ENCODE measurements around the gene ATG2A. TPM values are rescaled to one million over a fixed set of nuclear protein-coding genes. Genes with fewer than 3 reads are reported as not detected.

The ATG2A gene
- total RNA-seq, 6 donors from 2014 or later: 24.6 to 59.2 (median 33.3) TPM

DNA sequence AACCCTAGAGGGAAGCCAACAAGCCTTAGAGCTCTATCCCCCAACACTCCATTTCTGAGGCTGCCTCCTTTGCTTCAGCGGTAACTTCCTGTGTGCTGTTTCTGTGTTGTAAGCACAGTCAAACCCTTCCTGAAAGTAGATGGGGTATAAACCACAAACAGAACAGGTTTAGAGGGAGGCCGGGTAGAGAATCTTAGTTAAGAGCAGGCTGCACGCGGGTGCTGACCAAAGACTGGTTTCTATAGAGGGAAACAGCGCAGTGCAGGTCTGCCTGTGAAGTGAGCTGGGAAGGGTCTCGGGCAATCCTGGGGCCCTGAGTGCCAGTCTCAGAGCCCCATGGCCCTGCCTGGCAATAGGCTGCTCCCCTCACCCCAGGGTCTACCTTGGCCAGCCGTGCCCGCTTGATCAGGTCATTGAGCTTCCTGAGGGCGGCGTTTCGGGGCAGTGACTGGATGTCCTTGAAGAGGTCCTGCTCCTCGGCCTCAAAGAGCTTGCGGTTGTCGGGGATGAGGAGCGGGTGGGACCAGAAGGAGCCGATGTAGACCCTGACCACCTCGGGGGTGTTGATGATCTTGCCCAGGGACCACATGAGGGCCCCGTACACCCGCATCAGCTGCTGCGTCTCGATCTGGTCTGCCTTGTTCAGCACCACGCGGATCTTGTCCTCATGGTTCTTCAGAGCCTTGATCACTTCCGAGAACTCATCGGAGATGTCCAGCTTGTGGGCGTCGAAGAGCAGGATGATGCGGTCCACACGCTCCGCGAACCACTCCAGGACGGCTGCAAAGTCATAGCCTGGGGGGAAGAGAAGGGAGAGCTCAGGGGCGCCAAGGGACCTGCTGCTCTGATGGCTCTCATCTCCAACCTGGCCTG is 57.2 kb downstream of the ATG2A start:
- H3K4me3 ChIP-seq: no peak overlapping the region
- ATAC-seq (ENCODE audit: low FRiP score in 2 of 2) (no peak), DNase-seq (no peak)
- H3K36me3 ChIP-seq: peaks cover 4 to 32% (median 8%) of the 10 kb centered on the region in 4 donors
- peaks cover 91 to 98% (median 92%) of the 10 kb centered on the region in 4 donors for H3K4me1 ChIP-seq
- peak in 1 of 2 donors; percentile 47 for TF ChIP-seq POLR2AphosphoS5 (IDR thresholded peaks at IDR 0.05)
- peak in 1 of 4 donors; percentile 39 for TF ChIP-seq POLR2A (IDR thresholded peaks at IDR 0.05)
- TF ChIP-seq, protein P1, sequence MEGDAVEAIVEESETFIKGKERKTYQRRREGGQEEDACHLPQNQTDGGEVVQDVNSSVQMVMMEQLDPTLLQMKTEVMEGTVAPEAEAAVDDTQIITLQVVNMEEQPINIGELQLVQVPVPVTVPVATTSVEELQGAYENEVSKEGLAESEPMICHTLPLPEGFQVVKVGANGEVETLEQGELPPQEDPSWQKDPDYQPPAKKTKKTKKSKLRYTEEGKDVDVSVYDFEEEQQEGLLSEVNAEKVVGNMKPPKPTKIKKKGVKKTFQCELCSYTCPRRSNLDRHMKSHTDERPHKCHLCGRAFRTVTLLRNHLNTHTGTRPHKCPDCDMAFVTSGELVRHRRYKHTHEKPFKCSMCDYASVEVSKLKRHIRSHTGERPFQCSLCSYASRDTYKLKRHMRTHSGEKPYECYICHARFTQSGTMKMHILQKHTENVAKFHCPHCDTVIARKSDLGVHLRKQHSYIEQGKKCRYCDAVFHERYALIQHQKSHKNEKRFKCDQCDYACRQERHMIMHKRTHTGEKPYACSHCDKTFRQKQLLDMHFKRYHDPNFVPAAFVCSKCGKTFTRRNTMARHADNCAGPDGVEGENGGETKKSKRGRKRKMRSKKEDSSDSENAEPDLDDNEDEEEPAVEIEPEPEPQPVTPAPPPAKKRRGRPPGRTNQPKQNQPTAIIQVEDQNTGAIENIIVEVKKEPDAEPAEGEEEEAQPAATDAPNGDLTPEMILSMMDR (IDR thresholded peaks at IDR 0.05): no peak
- no peak for TF ChIP-seq EP300 (IDR thresholded peaks at IDR 0.05)
- 79 to 85% methylated on average over 26 to 33 of the region's 33 CpGs for WGBS, 2 donors
- H3K27ac ChIP-seq: peak overlapping the region; percentile 82 to 95 (median 88)
- no peaks in the 10 kb centered on the region for H3K27me3 ChIP-seq
- no peaks in the 10 kb centered on the region for H3K9me3 ChIP-seq

GRCh38 chr11:64858467-64859263 is 58.3 kb downstream of the ATG2A start:
- 40 to 72% methylated on average over 19 of the region's 19 CpGs for WGBS, 2 donors
- H3K36me3 ChIP-seq: peaks cover 4 to 43% (median 16%) of the 10 kb centered on the region in 4 donors
- H3K4me3 ChIP-seq: peak overlapping the region in 2 of 4 donors; percentile 13
- no peaks in the 10 kb centered on the region for H3K27me3 ChIP-seq
- H3K9me3 ChIP-seq: no peaks in the 10 kb centered on the region
- DNase-seq (peak in 1 of 2 donors; percentile 61), ATAC-seq (ENCODE audit: low FRiP score in 2 of 2) (no peak)
- TF ChIP-seq POLR2AphosphoS5 (IDR thresholded peaks at IDR 0.05) (peak; percentile 26 to 35), EP300 (IDR thresholded peaks at IDR 0.05) (no peak), POLR2A (IDR thresholded peaks at IDR 0.05) (no peak)
- TF ChIP-seq, protein P1 (IDR thresholded peaks at IDR 0.05): no peak
- H3K27ac ChIP-seq: peak overlapping the region; percentile 82 to 95 (median 88)
- H3K4me1 ChIP-seq: peaks cover 91 to 98% (median 92%) of the 10 kb centered on the region in 4 donors

GRCh38 chr11:64857485-64857884 is 59.5 kb downstream of the ATG2A start:
- peak overlapping the region; percentile 82 to 95 (median 88) for H3K27ac ChIP-seq
- ATAC-seq (ENCODE audit: low FRiP score in 2 of 2): no peak
- H3K9me3 ChIP-seq: no peaks in the 10 kb centered on the region
- DNase-seq: no peak
- H3K27me3 ChIP-seq: no peaks in the 10 kb centered on the region
- peaks cover 4 to 53% (median 23%) of the 10 kb centered on the region in 4 donors for H3K36me3 ChIP-seq
- WGBS, 2 donors: 82 to 97% methylated on average over 4 to 6 of the region's 6 CpGs
- TF ChIP-seq POLR2A (IDR thresholded peaks at IDR 0.05) (no peak), EP300 (IDR thresholded peaks at IDR 0.05) (no peak), POLR2AphosphoS5 (IDR thresholded peaks at IDR 0.05) (no peak)
- TF ChIP-seq, protein P1 (IDR thresholded peaks at IDR 0.05): no peak
- H3K4me1 ChIP-seq: peaks cover 90 to 98% (median 92%) of the 10 kb centered on the region in 4 donors
- H3K4me3 ChIP-seq: no peak overlapping the region

DNA sequence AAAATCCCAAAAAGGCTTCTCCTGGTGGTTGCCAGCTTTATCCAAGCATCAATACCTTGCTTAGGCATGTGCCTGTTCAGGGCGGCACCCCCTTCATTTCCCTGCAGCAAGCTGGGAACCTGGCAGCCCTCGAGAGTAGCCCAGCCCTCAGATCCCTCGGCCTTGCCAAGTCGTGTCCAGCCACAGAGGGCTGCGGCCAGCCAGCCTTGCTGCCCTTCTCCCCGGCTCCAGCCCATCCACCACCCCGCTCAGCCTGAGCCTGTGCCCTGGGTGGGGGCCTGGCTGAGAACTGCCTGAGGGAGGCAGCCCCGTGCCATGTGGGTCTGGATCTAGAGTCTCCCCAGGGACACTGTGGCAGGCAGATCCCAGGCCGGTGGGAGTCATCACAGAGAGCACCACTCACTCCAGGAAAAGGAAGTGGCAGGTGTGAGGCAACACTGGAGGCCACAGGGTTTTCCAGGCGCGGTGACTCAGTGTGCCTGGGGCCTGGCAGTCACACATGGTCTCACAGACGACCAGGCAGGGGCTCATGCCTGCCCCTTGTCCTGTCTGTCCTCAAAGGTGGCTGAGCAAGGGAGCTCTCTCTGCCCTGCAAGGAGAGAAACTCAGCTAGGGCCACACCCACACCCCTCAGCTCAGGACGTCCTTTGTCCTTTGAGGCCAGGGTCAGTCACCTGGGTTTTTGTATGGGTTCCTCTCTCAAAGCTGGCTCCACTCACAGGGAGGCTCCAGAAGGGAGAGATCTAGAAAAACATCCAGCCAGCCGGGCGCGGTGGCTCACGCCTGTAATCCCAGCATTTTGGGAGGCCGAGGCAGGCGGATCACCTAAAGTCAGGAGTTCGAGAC is 60.4 kb downstream of the ATG2A start:
- ATAC-seq (ENCODE audit: low FRiP score in 2 of 2) (peak; percentile 63 to 67), DNase-seq (peak in 1 of 2 donors; percentile 96)
- TF ChIP-seq POLR2A (IDR thresholded peaks at IDR 0.05) (peak in 1 of 4 donors; percentile 14), EP300 (IDR thresholded peaks at IDR 0.05) (peak in 1 of 4 donors; percentile 79), POLR2AphosphoS5 (IDR thresholded peaks at IDR 0.05) (peak; percentile 91 to 94)
- TF ChIP-seq, protein P1 (IDR thresholded peaks at IDR 0.05): no peak
- peaks cover 4 to 57% (median 23%) of the 10 kb centered on the region in 4 donors for H3K36me3 ChIP-seq
- no peaks in the 10 kb centered on the region for H3K9me3 ChIP-seq
- H3K4me3 ChIP-seq: no peak overlapping the region
- 55 to 63% methylated on average over 16 to 20 of the region's 20 CpGs for WGBS, 2 donors
- H3K27ac ChIP-seq: peak overlapping the region; percentile 82 to 95 (median 88)
- peaks cover 90 to 98% (median 92%) of the 10 kb centered on the region in 4 donors for H3K4me1 ChIP-seq
- no peaks in the 10 kb centered on the region for H3K27me3 ChIP-seq
